HK-2 (cell line): ENCODE data around the gene OPN1MW3.
"Not testable (repeated sequence)": the region's sequence is repeated elsewhere in the genome, so short reads cannot be mapped to it uniquely, and the experiment has no call there.

Source experiments
- DNase-seq: peaks from one replicate; pipeline ENCODE4 v3.0.0-alpha.2; 2018; ENCODE audit not compliant: unreplicated experiment

Gene OPN1MW3

GRCh38 chrX:154257282-154257681 lies at the start of gene OPN1MW3:
Gene OPN1MW3 (plus strand): TSS chrX:154257582. CDS start chrX:154257620, 38 bp downstream.
- DNase-seq = not testable (repeated sequence)

- not testable (repeated sequence) for DNase-seq
Observed at GRCh38 chrX:154209670-154210418, 47.5 kb upstream of the OPN1MW3 start.

GRCh38 chrX:154211057-154211456 lies 46.3 kb upstream of the OPN1MW3 start:
- DNase-seq = not testable (repeated sequence)

GRCh38 chrX:154211499-154211898 lies 45.9 kb upstream of the OPN1MW3 start:
- DNase-seq = not testable (repeated sequence)

GRCh38 chrX:154219456-154219855 lies 37.9 kb upstream of the OPN1MW3 start, which contains the start of gene OPN1MW2:
Gene OPN1MW2 (plus strand): TSS chrX:154219756. CDS start chrX:154219816, 60 bp downstream.
- not testable (repeated sequence) for DNase-seq

GRCh38 chrX:154225292-154225691 lies 32.1 kb upstream of the OPN1MW3 start:
- not testable (repeated sequence) for DNase-seq

- DNase-seq = not testable (repeated sequence)
Observed at GRCh38 chrX:154226706-154227105, 30.7 kb upstream of the OPN1MW3 start.

- DNase-seq = not testable (repeated sequence)
Observed at GRCh38 chrX:154231443-154231842, 25.9 kb upstream of the OPN1MW3 start.

- not testable (repeated sequence) for DNase-seq
Observed at GRCh38 chrX:154233620-154234019, 23.8 kb upstream of the OPN1MW3 start.

GRCh38 chrX:154238939-154239559 lies 18.3 kb upstream of the OPN1MW3 start:
- DNase-seq = not testable (repeated sequence)

- DNase-seq = not testable (repeated sequence)
Observed at GRCh38 chrX:154239982-154240503, 17.3 kb upstream of the OPN1MW3 start.

GRCh38 chrX:154247377-154248045 lies 9.9 kb upstream of the OPN1MW3 start:
- DNase-seq = not testable (repeated sequence)

- not testable (repeated sequence) for DNase-seq
Observed at GRCh38 chrX:154248076-154248475, 9.3 kb upstream of the OPN1MW3 start.

GRCh38 chrX:154258711-154259110 lies 1.3 kb downstream of the OPN1MW3 start:
- DNase-seq = not testable (repeated sequence)

GRCh38 chrX:154263072-154263471 lies 5.7 kb downstream of the OPN1MW3 start:
- not testable (repeated sequence) for DNase-seq

GRCh38 chrX:154269245-154269644 lies 11.9 kb downstream of the OPN1MW3 start:
- not testable (repeated sequence) for DNase-seq

GRCh38 chrX:154284489-154285338 lies 27.3 kb downstream of the OPN1MW3 start:
- not testable (repeated sequence) for DNase-seq

GRCh38 chrX:154286406-154286805 lies 29.0 kb downstream of the OPN1MW3 start:
- DNase-seq = not testable (repeated sequence)

- no peak for DNase-seq
Observed at GRCh38 chrX:154294791-154295574, 37.6 kb downstream of the OPN1MW3 start, which contains the start of gene TEX28. Gene TEX28 (minus strand): TSS chrX:154295124. CDS start chrX:154292117, 3,007 bp downstream.

GRCh38 chrX:154295664-154296310 lies 38.4 kb downstream of the OPN1MW3 start, which contains the start of gene TKTL1:
Gene TKTL1 (plus strand): TSS chrX:154295795. CDS start chrX:154295860, 65 bp downstream.
- no peak for DNase-seq
